H54 (cell line): ENCODE measurements around the gene SLC7A6OS.

Experiments used
- DNase-seq: peaks from one replicate; pipeline ENCODE4 v3.0.0; 2011; ENCODE audit warnings: low spot score, mixed read lengths; ENCODE audit not compliant: insufficient read length
- FAIRE-seq: peaks from 3 replicates; lab custom pipeline; 2011; peaks lifted over from hg19 to GRCh38; lab: Jason Lieb, UNC
- POLR2A ChIP-seq: IDR thresholded peaks from 2 replicates; pipeline ENCODE4 v1.6.1; 2011; ENCODE audit warnings: low read depth, mild to moderate bottlenecking, low read length

SLC7A6OS gene

GRCh38 chr16:68332411-68333121 lies 21.8 kb upstream of the SLC7A6OS start:
- TF ChIP-seq POLR2A = no peak
- DNase-seq (no peak), FAIRE-seq (no peak)

GRCh38 chr16:68331879-68332410 lies 21.2 kb upstream of the SLC7A6OS start:
- TF ChIP-seq POLR2A = no peak
- DNase-seq (no peak), FAIRE-seq (no peak)

DNA sequence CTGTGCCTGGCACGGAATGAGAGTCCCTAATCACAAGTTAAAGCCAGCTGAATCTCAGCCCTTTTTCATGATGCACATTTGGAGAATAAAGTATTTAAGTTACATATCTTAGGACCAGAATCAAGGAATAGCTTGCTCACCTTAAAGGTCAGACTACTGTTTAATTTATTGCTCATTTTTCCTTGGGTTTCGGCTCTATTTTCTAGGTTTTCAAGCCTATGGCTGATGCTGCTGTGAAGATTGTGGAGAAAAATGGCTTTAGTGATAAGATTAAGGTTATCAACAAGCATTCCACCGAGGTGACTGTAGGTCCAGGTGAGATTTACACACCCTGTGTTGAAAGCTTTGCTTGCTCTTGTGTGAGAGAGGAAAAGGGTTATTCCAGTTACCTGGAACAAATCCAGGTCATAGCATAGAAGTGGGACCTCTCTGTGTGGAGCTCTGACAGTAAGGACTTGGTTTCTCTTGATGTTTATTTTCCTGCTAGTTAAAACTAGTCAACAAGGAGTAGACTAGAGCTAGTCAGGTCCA lies 18.2 kb upstream of the SLC7A6OS start:
- TF ChIP-seq POLR2A = no peak
- FAIRE-seq (no peak), DNase-seq (no peak)

DNA sequence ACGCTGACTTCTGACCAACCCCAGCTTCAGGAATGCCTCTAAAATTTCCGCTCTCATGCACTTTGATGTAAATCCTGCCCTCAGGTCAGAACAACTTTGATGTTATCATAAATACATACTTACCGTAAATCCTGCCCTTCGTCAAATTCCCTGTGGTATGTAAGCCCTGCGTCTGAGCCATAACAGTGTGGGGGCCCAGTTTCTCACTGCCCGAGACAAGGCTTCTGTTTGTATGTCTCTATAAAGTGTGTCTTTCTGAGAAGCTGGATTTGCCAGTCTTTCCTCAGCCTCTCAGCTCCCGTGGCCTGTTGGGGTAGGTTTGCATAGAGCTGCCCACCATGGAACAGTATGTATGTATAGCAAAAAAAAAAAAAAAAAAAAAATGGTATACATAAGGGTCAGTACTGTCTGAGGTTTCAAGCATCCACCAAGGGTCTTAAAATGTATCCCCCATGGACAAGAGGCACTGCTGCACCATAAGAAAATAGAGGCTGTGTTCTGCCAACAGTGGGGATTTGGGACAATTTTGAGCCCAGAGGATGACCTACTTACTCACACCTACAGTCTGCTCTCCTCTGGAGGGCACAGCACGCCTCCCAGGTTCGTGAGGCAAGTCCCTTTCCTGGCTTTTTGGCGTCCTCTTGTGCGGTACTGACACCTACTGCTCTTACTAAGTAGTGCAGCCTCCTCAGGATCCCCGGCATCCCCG lies 17.6 kb upstream of the SLC7A6OS start:
- FAIRE-seq = peak; percentile 87
- TF ChIP-seq POLR2A = no peak
- peak; percentile 79 for DNase-seq

DNA sequence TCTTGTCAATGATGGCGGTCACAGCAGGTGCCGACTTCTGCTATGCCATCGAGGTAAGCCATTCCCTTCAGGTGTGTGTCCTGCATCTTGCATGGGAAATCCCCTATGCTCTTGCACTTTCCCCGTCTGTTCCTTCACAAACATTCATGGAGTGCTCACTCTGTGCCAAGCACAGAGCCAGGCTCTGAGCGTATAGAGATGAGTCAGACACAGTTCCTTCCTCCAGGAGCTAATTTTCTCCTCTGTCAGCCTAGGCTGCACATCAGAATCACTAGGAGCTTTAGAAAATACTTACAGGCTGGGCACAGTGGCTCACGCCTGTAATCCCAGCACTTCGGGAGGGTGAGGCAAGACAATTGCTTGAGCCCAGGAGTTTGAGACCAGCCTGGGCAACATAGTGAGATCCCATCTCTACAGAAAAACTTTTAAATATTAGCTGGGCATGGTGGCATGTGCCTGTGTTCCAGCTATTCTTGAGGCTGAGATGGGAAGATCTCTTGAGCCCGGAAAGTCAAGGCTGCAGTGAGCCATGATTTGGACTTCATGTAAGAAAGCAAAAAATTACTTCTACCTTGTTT lies 14.1 kb upstream of the SLC7A6OS start:
- no peak for TF ChIP-seq POLR2A
- DNase-seq = no peak
- no peak for FAIRE-seq

- no peak for DNase-seq
- FAIRE-seq = no peak
- no peak for TF ChIP-seq POLR2A
Measured at GRCh38 chr16:68324336-68324735, 13.6 kb upstream of the SLC7A6OS start.

DNA sequence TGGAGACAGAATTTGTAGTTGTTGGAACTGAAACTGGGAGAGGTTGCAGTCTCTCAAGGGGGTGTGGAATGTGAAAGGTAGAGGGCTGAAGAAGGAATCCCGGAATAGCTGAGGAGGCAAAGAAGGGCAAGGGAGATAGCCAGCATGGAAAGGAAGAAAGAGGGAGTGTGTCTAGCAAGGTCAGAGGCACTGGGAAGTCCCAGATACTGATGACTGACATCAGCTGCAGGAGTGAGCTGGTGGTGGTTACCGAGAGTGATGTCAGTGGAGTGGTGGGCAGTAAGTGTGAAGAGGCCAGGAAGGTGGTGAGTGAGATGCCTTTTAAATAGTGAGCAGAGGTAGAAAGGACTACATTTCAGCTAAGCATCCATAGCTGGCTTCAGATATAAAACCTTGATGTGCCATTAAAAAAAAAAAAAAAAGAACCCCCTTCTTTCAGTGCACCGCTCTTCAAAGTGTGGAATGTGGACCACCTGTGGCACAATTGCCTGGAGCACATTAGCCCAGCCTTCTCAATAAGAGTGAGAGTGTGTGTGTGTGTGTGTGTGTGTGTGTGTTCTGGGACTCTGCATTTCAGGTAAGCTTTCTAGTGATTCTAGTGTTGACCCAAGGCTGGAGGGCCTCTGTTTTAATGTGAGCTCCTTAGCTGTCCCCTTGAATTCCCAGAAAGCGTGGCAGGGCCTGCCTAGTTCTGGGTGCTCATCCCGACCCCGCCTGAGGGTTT lies 8.6 kb upstream of the SLC7A6OS start:
- TF ChIP-seq POLR2A = no peak
- FAIRE-seq = no peak

DNA sequence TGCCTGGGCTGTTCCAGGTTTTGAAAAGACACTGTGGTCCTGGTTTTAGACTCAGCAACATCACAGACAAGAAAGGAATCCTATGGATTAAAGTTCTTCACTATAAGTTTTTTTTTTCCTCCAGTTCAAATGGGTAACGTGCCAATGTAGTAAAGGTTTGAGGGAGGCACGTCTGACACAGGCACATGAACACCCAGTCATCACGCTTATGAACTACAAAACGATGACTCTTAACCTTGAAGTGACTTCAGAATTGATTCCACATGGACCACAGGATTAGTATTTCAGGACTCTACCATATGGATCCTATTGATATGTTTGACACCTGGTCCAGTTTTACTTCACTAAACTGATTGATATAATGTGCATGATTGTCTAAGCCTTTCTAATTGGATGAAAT lies 2.4 kb upstream of the SLC7A6OS start:
- FAIRE-seq (no peak), DNase-seq (no peak)
- TF ChIP-seq POLR2A = no peak

More for the DNA sequence above, 8.6 kb upstream of the SLC7A6OS start:
- DNase-seq = no peak

GRCh38 chr16:68310437-68310773 lies 341 bp downstream of the SLC7A6OS start:
- no peak for TF ChIP-seq POLR2A
- FAIRE-seq (no peak), DNase-seq (no peak)

DNA sequence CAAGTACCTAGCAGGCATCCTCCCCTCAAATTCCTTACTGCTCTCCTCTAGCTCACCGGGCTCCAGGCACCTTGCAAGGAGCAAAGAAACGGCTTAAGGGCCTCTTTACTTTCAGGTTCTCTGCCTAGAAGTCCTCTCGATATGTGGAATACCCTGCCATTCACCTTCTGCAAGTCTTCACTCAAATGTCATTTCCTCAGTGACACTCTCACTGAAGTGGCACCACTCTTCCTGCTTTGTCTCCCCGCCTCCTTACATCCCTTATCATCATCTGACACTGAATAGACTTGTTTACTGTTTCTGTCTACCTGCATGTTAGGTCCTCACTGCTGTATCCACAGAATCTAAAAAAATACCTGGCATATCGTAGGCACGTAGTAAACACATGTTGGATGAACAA lies 947 bp downstream of the SLC7A6OS start:
- FAIRE-seq = no peak
- no peak for TF ChIP-seq POLR2A
- DNase-seq = no peak

- no peak for TF ChIP-seq POLR2A
- DNase-seq = no peak
- no peak for FAIRE-seq
Measured at GRCh38 chr16:68306633-68307032, 4.1 kb downstream of the SLC7A6OS start.

GRCh38 chr16:68300734-68301459 lies 9.8 kb downstream of the SLC7A6OS start:
- FAIRE-seq = no peak
- DNase-seq = no peak
- TF ChIP-seq POLR2A = no peak
